ENCODE measurements around the gene PTAR1. TPM values are rescaled to one million over a fixed set of nuclear protein-coding genes. Genes with fewer than 3 reads are reported as not detected.
A peak's percentile ranks its signal among the peaks of the same experiment; 100 is the strongest.

The PTAR1 gene
- total RNA-seq, 1 donor from 2014 or later = 146 TPM

- Histone ChIP-seq H3K4me2 (no peak overlapping the region), H3K36me3 (no peaks in the 10 kb centered on the region), H2AFZ (replicated peaks) (no peak overlapping the region), H3F3A (ENCODE audit: low read depth) (no peaks in the 10 kb centered on the region), H3K9me3 (ENCODE audit: low read depth) (peaks cover 2% of the 10 kb centered on the region), H3K4me3 (no peak overlapping the region), H4K20me1 (ENCODE audit: low read depth) (no peaks in the 10 kb centered on the region), H3K4me1 (no peaks in the 10 kb centered on the region), H3K9ac (no peak overlapping the region), H3K79me2 (ENCODE audit: low read depth) (no peaks in the 10 kb centered on the region), H3K27ac (no peak overlapping the region), H3K27me3 (no peaks in the 10 kb centered on the region)
- Mint-ChIP-seq H3K27ac (no peak overlapping the region), H3K27me3 (ENCODE audit: insufficient read depth, low read depth) (no peaks in the 10 kb centered on the region), H3K4me1 (no peaks in the 10 kb centered on the region), H3K36me3 (no peaks in the 10 kb centered on the region), H3K4me3 (no peak overlapping the region), H3K9me3 (peaks cover 4% of the 10 kb centered on the region)
- TF ChIP-seq EZH2phosphoT487 (IDR thresholded peaks at IDR 0.05) (no peak), EZH2 (IDR thresholded peaks at IDR 0.05) (no peak)
- TF ChIP-seq, protein P1, sequence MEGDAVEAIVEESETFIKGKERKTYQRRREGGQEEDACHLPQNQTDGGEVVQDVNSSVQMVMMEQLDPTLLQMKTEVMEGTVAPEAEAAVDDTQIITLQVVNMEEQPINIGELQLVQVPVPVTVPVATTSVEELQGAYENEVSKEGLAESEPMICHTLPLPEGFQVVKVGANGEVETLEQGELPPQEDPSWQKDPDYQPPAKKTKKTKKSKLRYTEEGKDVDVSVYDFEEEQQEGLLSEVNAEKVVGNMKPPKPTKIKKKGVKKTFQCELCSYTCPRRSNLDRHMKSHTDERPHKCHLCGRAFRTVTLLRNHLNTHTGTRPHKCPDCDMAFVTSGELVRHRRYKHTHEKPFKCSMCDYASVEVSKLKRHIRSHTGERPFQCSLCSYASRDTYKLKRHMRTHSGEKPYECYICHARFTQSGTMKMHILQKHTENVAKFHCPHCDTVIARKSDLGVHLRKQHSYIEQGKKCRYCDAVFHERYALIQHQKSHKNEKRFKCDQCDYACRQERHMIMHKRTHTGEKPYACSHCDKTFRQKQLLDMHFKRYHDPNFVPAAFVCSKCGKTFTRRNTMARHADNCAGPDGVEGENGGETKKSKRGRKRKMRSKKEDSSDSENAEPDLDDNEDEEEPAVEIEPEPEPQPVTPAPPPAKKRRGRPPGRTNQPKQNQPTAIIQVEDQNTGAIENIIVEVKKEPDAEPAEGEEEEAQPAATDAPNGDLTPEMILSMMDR (IDR thresholded peaks at IDR 0.05) = no peak
- DNase-seq (ENCODE audit: low spot score) = no peak
These were observed 69.7 kb downstream of the PTAR1 start for GRCh38 chr9:69689991-69690538.

DNA sequence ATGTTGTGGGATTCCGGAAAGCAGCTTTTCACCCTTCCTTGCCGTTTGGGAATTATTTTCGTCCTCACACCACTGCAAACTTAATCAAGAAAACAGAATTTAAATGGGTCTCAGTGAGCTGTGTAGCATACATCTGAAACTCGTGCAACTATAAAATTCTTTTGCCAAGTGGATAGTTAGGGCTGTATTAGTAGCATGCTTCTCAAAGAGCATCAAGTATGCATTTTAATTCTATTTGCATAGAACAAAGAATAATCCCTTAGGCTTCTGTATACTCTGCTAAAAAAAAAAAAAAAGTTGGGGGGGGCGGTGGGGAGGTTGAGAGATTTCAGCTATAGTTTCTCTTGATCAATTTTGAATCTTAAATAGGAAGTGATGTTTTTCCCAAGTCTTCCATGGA is 75.9 kb downstream of the PTAR1 start:
- TF ChIP-seq EZH2phosphoT487 (IDR thresholded peaks at IDR 0.05) (no peak), EZH2 (IDR thresholded peaks at IDR 0.05) (no peak)
- TF ChIP-seq, protein P1 (IDR thresholded peaks at IDR 0.05) = no peak
- Histone ChIP-seq H3K4me3 (no peak overlapping the region), H3K4me2 (no peak overlapping the region), H3K27me3 (no peaks in the 10 kb centered on the region), H2AFZ (replicated peaks) (peak overlapping the region; percentile 50), H4K20me1 (ENCODE audit: low read depth) (no peaks in the 10 kb centered on the region), H3K79me2 (ENCODE audit: low read depth) (no peaks in the 10 kb centered on the region), H3K36me3 (no peaks in the 10 kb centered on the region), H3K27ac (no peak overlapping the region), H3K9me3 (ENCODE audit: low read depth) (no peaks in the 10 kb centered on the region), H3K9ac (no peak overlapping the region), H3K4me1 (no peaks in the 10 kb centered on the region), H3F3A (ENCODE audit: low read depth) (no peaks in the 10 kb centered on the region)
- Mint-ChIP-seq H3K4me3 (no peak overlapping the region), H3K4me1 (no peaks in the 10 kb centered on the region), H3K36me3 (no peaks in the 10 kb centered on the region), H3K27ac (no peak overlapping the region), H3K9me3 (no peaks in the 10 kb centered on the region), H3K27me3 (ENCODE audit: insufficient read depth, low read depth) (no peaks in the 10 kb centered on the region)
- DNase-seq (ENCODE audit: low spot score) = no peak

- no peaks in the 10 kb centered on the region for H3K36me3 Mint-ChIP-seq
These were observed 80.8 kb downstream of the PTAR1 start for GRCh38 chr9:69678843-69679538.

More at GRCh38 chr9:69678843-69679538, 80.8 kb downstream of the PTAR1 start:
- Histone ChIP-seq H3K9me3 (ENCODE audit: low read depth) (no peaks in the 10 kb centered on the region), H2AFZ (replicated peaks) (no peak overlapping the region), H3K79me2 (ENCODE audit: low read depth) (no peaks in the 10 kb centered on the region), H3K27me3 (no peaks in the 10 kb centered on the region), H3F3A (ENCODE audit: low read depth) (peaks cover 8% of the 10 kb centered on the region), H3K9ac (no peak overlapping the region), H3K4me1 (no peaks in the 10 kb centered on the region), H4K20me1 (ENCODE audit: low read depth) (no peaks in the 10 kb centered on the region), H3K4me3 (no peak overlapping the region), H3K36me3 (no peaks in the 10 kb centered on the region), H3K27ac (no peak overlapping the region), H3K4me2 (no peak overlapping the region)
- TF ChIP-seq, protein P1 (IDR thresholded peaks at IDR 0.05) = no peak
- TF ChIP-seq EZH2 (IDR thresholded peaks at IDR 0.05) (no peak), EZH2phosphoT487 (IDR thresholded peaks at IDR 0.05) (no peak)
- H3K4me3 Mint-ChIP-seq = no peak overlapping the region
- H3K27me3 Mint-ChIP-seq (ENCODE audit: insufficient read depth, low read depth) = peaks cover 3% of the 10 kb centered on the region
- no peaks in the 10 kb centered on the region for H3K9me3 Mint-ChIP-seq
- H3K27ac Mint-ChIP-seq = no peak overlapping the region
- H3K4me1 Mint-ChIP-seq = peaks cover 7% of the 10 kb centered on the region
- DNase-seq (ENCODE audit: low spot score) = no peak
